Mesenchymal stem cell (in vitro differentiated cells and primary cell): Measurements from ENCODE around the gene BPGM.
A peak's percentile ranks its signal among the peaks of the same experiment; 100 is the strongest.

Experiments
- DNase-seq: peaks from one replicate; pipeline ENCODE4 v3.0.0-alpha.2; 2013
- H2AFZ ChIP-seq: one replicate; pipeline ENCODE4 v1.6.1; 2013; ENCODE audit warnings: low read depth, mild to moderate bottlenecking, control low read depth, inconsistent platforms, low read length, moderate library complexity
- H2AK5ac ChIP-seq: 2 replicates; pipeline ENCODE4 v1.6.1; 2013; ENCODE audit warnings: low read length, moderate library complexity, mild to moderate bottlenecking, inconsistent platforms; ENCODE audit not compliant: severe bottlenecking
- H2BK120ac ChIP-seq: one replicate; pipeline ENCODE4 v1.6.1; 2013; ENCODE audit warnings: low read depth, mild to moderate bottlenecking, inconsistent platforms, low read length, moderate library complexity
- H2BK12ac ChIP-seq, 2 experiments: one replicate each; pipeline ENCODE4 v1.6.1; 2013; ENCODE audit warnings: inconsistent platforms in 2 of 2, low read length in 2 of 2, mild to moderate bottlenecking in 2 of 2, moderate library complexity in 2 of 2, control low read depth in 1 of 2
- H2BK15ac ChIP-seq: one replicate; pipeline ENCODE4 v1.6.1; 2013; ENCODE audit warnings: mild to moderate bottlenecking, low read depth, inconsistent platforms; ENCODE audit not compliant: poor library complexity, severe bottlenecking
- H2BK5ac ChIP-seq: 2 replicates; pipeline ENCODE4 v1.6.1; 2013; ENCODE audit warnings: low read depth, mild to moderate bottlenecking, low read length, control low read depth, inconsistent platforms; ENCODE audit not compliant: poor library complexity, severe bottlenecking
- H3K14ac ChIP-seq, 2 experiments: one replicate each; pipeline ENCODE4 v1.6.1; 2013; ENCODE audit warnings: inconsistent platforms in 2 of 2, low read length in 2 of 2, control low read depth in 1 of 2, mild to moderate bottlenecking in 1 of 2, moderate library complexity in 1 of 2
- H3K18ac ChIP-seq, 2 experiments: one replicate each; pipeline ENCODE4 v1.6.1; 2013; ENCODE audit warnings: inconsistent platforms in 2 of 2, low read length in 2 of 2, control low read depth in 1 of 2, low read depth in 1 of 2, mild to moderate bottlenecking in 1 of 2
- H3K23ac ChIP-seq, 2 experiments: one replicate each; pipeline ENCODE4 v1.6.1; 2013; ENCODE audit warnings: inconsistent platforms in 2 of 2, low read length in 2 of 2, mild to moderate bottlenecking in 2 of 2, moderate library complexity in 2 of 2, control low read depth in 1 of 2
- H3K27ac ChIP-seq: 2 replicates; pipeline ENCODE4 v1.5.1; 2013; ENCODE audit warnings: mild to moderate bottlenecking, moderate library complexity, low read length, control low read depth, inconsistent platforms; ENCODE audit not compliant: poor library complexity, severe bottlenecking
- H3K27me3 ChIP-seq, 2 experiments: 2 replicates each; pipeline versions ENCODE4 v1.6.1 to v1.7.0; 2013; ENCODE audit warnings: low read length in 2 of 2, mild to moderate bottlenecking in 2 of 2, moderate library complexity in 2 of 2, control low read depth in 1 of 2, inconsistent platforms in 1 of 2; ENCODE audit not compliant: control insufficient read depth in 1 of 2, insufficient read depth in 1 of 2
- H3K36me3 ChIP-seq, 2 experiments: 2 replicates each; pipeline versions ENCODE4 v1.6.1 to v1.7.0; 2013; ENCODE audit warnings: low read length in 2 of 2, control low read depth in 1 of 2, inconsistent platforms in 1 of 2, low read depth in 1 of 2, mild to moderate bottlenecking in 1 of 2; ENCODE audit not compliant: insufficient read depth in 2 of 2, control insufficient read depth in 1 of 2
- H3K4ac ChIP-seq, 2 experiments: one replicate each; pipeline ENCODE4 v1.6.1; 2013; ENCODE audit warnings: inconsistent platforms in 2 of 2, low read length in 2 of 2, mild to moderate bottlenecking in 2 of 2, moderate library complexity in 2 of 2, control low read depth in 1 of 2, low read depth in 1 of 2
- H3K4me1 ChIP-seq: 2 replicates; pipeline ENCODE4 v1.6.1; 2013; ENCODE audit warnings: low read depth, low read length, control low read depth; ENCODE audit not compliant: control insufficient read depth, insufficient read depth
- H3K4me2 ChIP-seq: 2 replicates; pipeline ENCODE4 v1.6.1; 2013; ENCODE audit warnings: low read length, mild to moderate bottlenecking, inconsistent platforms; ENCODE audit not compliant: poor library complexity, severe bottlenecking
- H3K4me3 ChIP-seq, 2 experiments: 2 replicates each; pipeline versions ENCODE4 v1.5.1 to v1.7.0; 2013; ENCODE audit warnings: low read length in 2 of 2, mild to moderate bottlenecking in 2 of 2, control low read depth in 1 of 2, low read depth in 1 of 2; ENCODE audit not compliant: insufficient read depth in 1 of 2
- H3K79me1 ChIP-seq: replicated peaks from 2 replicates; pipeline ENCODE4 v1.6.1; 2013; ENCODE audit warnings: mild to moderate bottlenecking, control low read depth, low read length, inconsistent platforms; ENCODE audit not compliant: poor library complexity, severe bottlenecking
- H3K9ac ChIP-seq: 2 replicates; pipeline ENCODE4 v1.7.0; 2013; ENCODE audit warnings: mild to moderate bottlenecking, low read length, moderate library complexity
- H3K9me3 ChIP-seq: 2 replicates; pipeline ENCODE4 v1.7.0; 2013; ENCODE audit warnings: mild to moderate bottlenecking, low read length; ENCODE audit not compliant: control insufficient read depth
- H4K8ac ChIP-seq: one replicate; pipeline ENCODE4 v1.6.1; 2013; ENCODE audit warnings: inconsistent platforms, mild to moderate bottlenecking, low read length, moderate library complexity
- H4K91ac ChIP-seq: one replicate; pipeline ENCODE4 v1.6.1; 2013; ENCODE audit warnings: mild to moderate bottlenecking, low read length, inconsistent platforms
- WGBS: methylation state at CpG from one replicate; pipeline ENCODE4 v1.1.7; 2013; ENCODE audit warnings: mixed read lengths; 5-methylcytosine and 5-hydroxymethylcytosine counted together

The BPGM gene

DNA sequence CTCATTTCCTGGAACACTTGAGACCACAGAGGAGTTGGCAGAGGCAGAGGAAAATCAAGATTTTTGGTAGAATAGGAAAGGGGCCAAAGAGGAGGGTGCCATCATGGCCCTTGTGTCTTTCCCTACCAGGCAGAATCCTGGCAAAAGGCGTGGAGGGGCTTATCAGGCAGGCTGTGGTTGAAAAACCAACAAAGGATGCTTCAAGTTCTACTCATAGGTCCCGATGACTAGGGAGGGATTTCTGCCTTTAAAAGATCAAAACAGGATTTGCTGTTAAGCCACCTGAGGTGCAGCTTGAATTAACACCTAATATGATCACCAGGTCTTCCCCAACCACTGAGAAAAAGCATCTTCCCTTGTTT, 45.7 kb downstream of the BPGM start:
- H3K18ac ChIP-seq = no peak overlapping the region

DNA sequence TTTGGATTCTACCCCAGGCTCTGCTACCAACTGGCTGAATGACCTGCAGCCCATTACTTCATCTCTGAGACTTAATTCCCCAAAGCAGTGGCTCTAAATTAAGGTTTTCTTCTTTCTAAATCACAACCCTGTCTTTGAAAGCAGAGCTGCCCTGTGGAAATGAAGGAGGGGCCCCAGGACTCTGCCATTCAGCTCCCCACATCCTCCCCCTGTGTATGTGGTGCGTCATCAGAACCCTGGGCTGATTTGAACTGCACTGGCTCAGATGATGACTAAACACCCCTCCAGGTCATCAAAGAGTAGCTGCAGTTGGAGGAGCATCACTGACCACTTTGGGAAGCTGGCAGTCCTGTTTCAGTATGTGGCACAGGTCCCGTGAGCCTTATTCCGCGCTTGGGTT, 46.6 kb downstream of the BPGM start:
- peak; percentile 78 for DNase-seq

More for the DNA sequence above, 45.7 kb downstream of the BPGM start:
- Histone ChIP-seq H4K91ac (no peak overlapping the region), H4K8ac (peak overlapping the region; percentile 51), H3K9me3 (no peaks in the 10 kb centered on the region), H2AK5ac (no peak overlapping the region), H3K27ac (no peak overlapping the region), H3K4me2 (no peak overlapping the region), H3K36me3 (no peaks in the 10 kb centered on the region), H2BK5ac (no peak overlapping the region), H2BK15ac (no peak overlapping the region), H3K4me1 (peaks cover 13% of the 10 kb centered on the region), H3K4me3 (no peak overlapping the region), H3K23ac (no peak overlapping the region), H3K14ac (no peak overlapping the region), H3K9ac (peak overlapping the region; percentile 74), H3K4ac (peak overlapping the region in 1 of 2 experiments; percentile 15), H2BK120ac (peak overlapping the region; percentile 83), H2AFZ (no peak overlapping the region), H2BK12ac (peak overlapping the region in 1 of 2 experiments; percentile 52), H3K27me3 (no peaks in the 10 kb centered on the region), H3K79me1 (no peaks in the 10 kb centered on the region)
- DNase-seq = no peak
- WGBS = 89% methylated on average over 2 of the region's 2 CpGs

DNA sequence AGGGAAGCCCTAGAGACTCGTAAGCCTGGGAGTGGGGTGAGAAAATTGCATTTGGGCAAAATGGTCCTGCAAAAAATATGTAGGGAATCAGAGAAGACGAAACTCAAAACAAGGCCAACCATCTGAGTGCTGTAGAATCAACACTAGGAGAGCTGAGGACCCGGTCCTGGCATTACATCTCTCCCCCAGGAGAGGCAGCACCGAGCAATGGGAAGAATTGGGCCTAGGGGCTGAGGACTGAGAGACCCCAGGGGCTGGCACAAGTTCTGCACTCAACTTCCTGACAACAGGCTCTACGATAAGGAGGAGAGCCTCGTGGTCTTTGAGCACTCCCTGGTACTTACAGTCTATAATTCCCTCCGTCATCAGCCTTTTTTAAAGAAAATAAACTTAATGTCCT, 47.6 kb downstream of the BPGM start:
- Histone ChIP-seq H3K9me3 (no peaks in the 10 kb centered on the region), H2AK5ac (peak overlapping the region; percentile 6), H3K4me1 (peaks cover 13% of the 10 kb centered on the region), H3K36me3 (no peaks in the 10 kb centered on the region), H4K91ac (peak overlapping the region; percentile 11), H3K4me3 (no peak overlapping the region), H2BK5ac (no peak overlapping the region), H3K4ac (no peak overlapping the region), H2BK15ac (peak overlapping the region; percentile 14), H3K23ac (no peak overlapping the region), H4K8ac (no peak overlapping the region), H2BK120ac (peak overlapping the region; percentile 55), H3K4me2 (no peak overlapping the region), H3K9ac (peak overlapping the region; percentile 79), H3K79me1 (no peaks in the 10 kb centered on the region), H3K27me3 (no peaks in the 10 kb centered on the region), H3K14ac (no peak overlapping the region), H2AFZ (no peak overlapping the region), H2BK12ac (no peak overlapping the region), H3K27ac (no peak overlapping the region), H3K18ac (no peak overlapping the region)
- no peak for DNase-seq
- WGBS = 55% methylated on average over 7 of the region's 7 CpGs

More for the DNA sequence above, 46.6 kb downstream of the BPGM start:
- no peaks in the 10 kb centered on the region for H3K27me3 ChIP-seq
- peak overlapping the region; percentile 9 for H2AK5ac ChIP-seq
- H3K4me3 ChIP-seq = peak overlapping the region in 1 of 2 experiments; percentile 22
- H3K18ac ChIP-seq = peak overlapping the region in 1 of 2 experiments; percentile 54
- H3K9ac ChIP-seq = peak overlapping the region; percentile 74
- H3K36me3 ChIP-seq = no peaks in the 10 kb centered on the region
- no peak overlapping the region for H2AFZ ChIP-seq
- H4K91ac ChIP-seq = no peak overlapping the region
- no peak overlapping the region for H3K27ac ChIP-seq
- H3K9me3 ChIP-seq = no peaks in the 10 kb centered on the region
- no peaks in the 10 kb centered on the region for H3K79me1 ChIP-seq
- no peak overlapping the region for H2BK15ac ChIP-seq
- no peak overlapping the region for H2BK5ac ChIP-seq
- no peak overlapping the region for H3K14ac ChIP-seq
- WGBS = 84% methylated on average over 4 of the region's 4 CpGs
- H3K23ac ChIP-seq = no peak overlapping the region
- peak overlapping the region in 1 of 2 experiments; percentile 33 for H2BK12ac ChIP-seq
- H2BK120ac ChIP-seq = no peak overlapping the region
- H3K4me2 ChIP-seq = no peak overlapping the region
- H3K4me1 ChIP-seq = peaks cover 13% of the 10 kb centered on the region
- H4K8ac ChIP-seq = no peak overlapping the region
- no peak overlapping the region for H3K4ac ChIP-seq

DNA sequence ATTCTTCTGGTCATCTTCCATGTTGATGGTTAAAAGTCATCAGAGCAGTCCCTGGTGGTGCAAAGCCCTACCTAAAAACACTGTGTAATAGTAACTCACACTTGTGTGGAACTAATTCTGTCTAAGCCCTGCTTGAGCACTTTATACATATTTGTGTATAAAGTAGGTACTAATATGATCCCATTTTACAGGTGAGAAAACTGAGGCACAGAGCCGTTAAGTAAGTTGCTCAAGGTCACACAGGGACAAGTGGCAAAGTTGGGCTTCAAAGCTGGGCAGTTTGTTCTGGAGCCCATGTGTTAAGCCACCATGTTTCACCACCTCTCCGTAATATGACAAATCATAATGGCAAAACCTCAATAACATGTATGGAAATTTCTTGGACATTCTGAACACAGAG, 48.1 kb downstream of the BPGM start:
- Histone ChIP-seq H3K23ac (no peak overlapping the region), H3K79me1 (no peaks in the 10 kb centered on the region), H3K9me3 (no peaks in the 10 kb centered on the region), H3K14ac (no peak overlapping the region), H3K18ac (no peak overlapping the region), H3K4ac (no peak overlapping the region), H3K4me2 (no peak overlapping the region), H2BK120ac (no peak overlapping the region), H3K4me3 (no peak overlapping the region), H4K91ac (no peak overlapping the region), H2BK12ac (no peak overlapping the region), H2AK5ac (no peak overlapping the region), H3K4me1 (peaks cover 13% of the 10 kb centered on the region), H3K27me3 (no peaks in the 10 kb centered on the region), H2BK15ac (no peak overlapping the region), H4K8ac (no peak overlapping the region), H3K9ac (peak overlapping the region; percentile 79), H3K36me3 (no peaks in the 10 kb centered on the region), H2AFZ (no peak overlapping the region), H3K27ac (peak overlapping the region; percentile 24), H2BK5ac (no peak overlapping the region)
- DNase-seq = no peak
- WGBS = 100% methylated on average over 1 of the region's 2 CpGs
